KOPT-K1 (cell line): ENCODE measurements around the gene GSG1.

Experiments
- H3K27ac ChIP-seq: fragments of 200-600 bp; sonication (generic); 2 replicates; pipeline ENCODE4 v1.5.1; 2016; ENCODE audit warnings: antibody characterized with exemption, mild to moderate bottlenecking, low read depth, low read length; ENCODE audit not compliant: poor library complexity, severe bottlenecking
- H3K36me3 ChIP-seq: fragments of 200-600 bp; sonication (generic); 2 replicates; pipeline ENCODE4 v1.5.1; 2017; ENCODE audit warnings: antibody characterized with exemption, mild to moderate bottlenecking, low read length, moderate library complexity; ENCODE audit not compliant: insufficient read depth
- H3K9me3 ChIP-seq: fragments of 200-600 bp; sonication (generic); 2 replicates; pipeline ENCODE4 v1.5.1; 2017; ENCODE audit warnings: antibody characterized with exemption, low read length, mild to moderate bottlenecking; ENCODE audit not compliant: insufficient read depth, poor library complexity, severe bottlenecking

Gene GSG1

GRCh38 chr12:13102461-13103195 lies 839 bp downstream of the GSG1 start:
- no peaks in the 10 kb centered on the region for H3K36me3 ChIP-seq
- no peaks in the 10 kb centered on the region for H3K9me3 ChIP-seq
- H3K27ac ChIP-seq = no peak overlapping the region

GRCh38 chr12:13101821-13102375 lies 1.6 kb downstream of the GSG1 start:
- Histone ChIP-seq H3K36me3 (no peaks in the 10 kb centered on the region), H3K27ac (peak overlapping the region; percentile 44), H3K9me3 (no peaks in the 10 kb centered on the region)

DNA sequence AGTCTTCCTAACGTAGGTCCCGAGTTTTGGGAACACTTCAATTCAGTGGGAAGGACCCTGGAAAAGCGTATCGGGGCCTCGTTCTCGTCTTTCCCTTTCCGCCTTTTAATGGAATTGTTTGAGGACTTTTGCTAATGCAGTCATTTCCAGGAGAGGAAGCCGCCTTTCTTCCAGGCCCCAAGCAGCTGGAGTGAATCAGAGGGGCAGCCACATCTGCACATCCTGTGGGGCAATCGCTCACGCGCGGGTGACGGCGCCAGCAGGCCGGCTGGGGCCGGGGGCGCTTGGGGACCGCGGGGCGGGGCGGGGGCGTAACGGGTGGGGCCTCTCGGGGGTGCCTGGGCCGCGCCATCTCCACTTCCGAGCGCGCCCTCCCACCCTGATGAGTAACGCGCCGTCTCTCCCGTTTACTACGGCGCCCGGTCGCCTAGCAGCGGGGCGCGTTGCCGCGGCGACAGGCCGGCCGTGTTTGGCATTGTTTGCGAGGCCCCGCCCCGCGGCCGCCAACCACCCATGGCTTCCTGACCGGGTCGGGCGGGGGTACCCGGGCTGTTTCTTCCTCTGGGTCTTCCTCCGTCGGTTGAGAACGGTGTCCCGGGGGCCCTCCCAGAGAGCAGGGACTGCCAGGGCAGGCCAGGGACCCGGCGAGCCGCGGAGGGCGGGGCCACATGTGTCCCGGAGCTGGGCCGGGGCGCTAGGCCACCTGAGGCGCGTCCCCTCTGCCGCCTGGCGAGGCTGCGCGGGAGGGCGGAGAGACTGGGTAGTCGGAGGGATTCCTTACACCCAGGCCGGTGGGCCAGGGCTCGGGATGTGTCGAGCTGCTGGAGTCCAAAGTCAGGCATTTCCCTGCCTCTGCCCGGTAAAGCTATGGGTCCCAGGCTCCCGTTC lies 2.3 kb downstream of the GSG1 start:
- Histone ChIP-seq H3K9me3 (no peaks in the 10 kb centered on the region), H3K27ac (peak overlapping the region; percentile 44), H3K36me3 (no peaks in the 10 kb centered on the region)

GRCh38 chr12:13100605-13100881 lies 2.9 kb downstream of the GSG1 start:
- H3K36me3 ChIP-seq = no peaks in the 10 kb centered on the region
- no peaks in the 10 kb centered on the region for H3K9me3 ChIP-seq
- no peak overlapping the region for H3K27ac ChIP-seq

DNA sequence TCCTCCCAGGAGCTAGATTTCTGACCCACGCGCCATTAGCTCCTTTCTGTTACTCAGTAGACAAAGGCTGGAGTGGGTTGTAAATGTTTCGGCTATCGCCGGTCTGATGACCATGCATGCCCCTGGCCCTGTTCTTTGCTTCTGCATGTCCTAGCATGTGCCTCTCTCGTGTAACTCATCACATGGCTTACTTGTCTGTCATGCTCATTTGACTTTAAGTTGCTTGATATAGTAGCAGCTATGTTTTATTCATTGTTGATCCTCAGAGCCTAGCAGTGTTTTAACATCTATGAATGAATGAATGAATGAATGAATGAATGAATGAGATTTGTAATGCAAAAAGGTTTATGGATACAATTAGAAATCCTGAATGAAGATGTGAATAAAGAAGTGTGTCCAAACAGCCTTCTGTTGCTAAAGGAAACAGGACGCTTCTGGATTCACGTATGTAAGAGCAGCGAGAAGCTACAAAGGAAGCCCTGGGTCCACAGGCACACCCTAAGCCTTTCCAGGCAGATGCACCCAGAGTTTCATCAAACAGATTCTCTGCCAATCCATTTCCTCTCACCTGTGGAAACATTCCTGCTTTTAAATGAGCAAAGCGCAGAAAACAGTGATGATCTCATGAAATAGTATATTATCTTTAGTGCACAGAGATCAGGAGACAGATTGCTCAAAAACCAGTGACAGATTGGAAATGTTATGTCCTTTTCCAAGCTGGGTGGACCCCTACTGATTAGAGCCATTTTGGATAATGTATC lies 3.4 kb downstream of the GSG1 start:
- no peaks in the 10 kb centered on the region for H3K36me3 ChIP-seq
- H3K9me3 ChIP-seq = no peaks in the 10 kb centered on the region
- no peak overlapping the region for H3K27ac ChIP-seq

DNA sequence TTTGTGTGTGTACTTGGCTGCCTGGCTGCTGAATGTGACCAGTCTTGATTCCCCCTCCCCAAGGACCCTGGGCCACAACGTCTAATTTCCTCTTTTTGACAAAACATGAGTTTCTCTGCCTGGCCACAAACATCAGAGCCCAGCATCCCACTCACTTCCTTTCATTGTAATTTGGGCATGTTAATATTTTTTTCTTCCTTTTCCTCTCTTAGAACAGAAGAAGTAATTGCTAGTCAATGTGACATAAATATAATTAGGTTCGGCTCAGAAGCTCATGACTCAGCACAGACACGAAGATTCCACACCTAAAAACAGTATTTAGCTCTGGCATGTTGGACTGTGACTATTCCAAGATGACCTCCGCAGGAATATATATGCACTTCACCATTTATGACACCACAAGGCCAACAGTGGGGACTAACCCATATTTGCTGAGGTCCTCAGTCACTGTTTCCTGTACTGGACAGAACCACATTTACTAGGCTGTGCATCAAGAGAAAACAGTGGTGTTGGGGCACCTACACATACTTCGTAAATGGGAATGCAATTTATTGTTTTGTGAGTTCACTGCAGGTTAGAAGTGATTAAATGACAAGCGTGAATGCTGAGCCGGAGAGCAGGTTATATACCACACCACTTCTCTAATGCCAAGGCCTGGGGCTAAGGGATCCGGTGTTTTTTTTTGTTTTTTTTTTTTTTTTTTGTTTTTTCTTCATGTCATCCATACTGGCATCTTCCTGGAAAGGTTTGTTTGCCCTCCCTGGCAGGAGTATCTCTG lies 4.2 kb downstream of the GSG1 start:
- H3K9me3 ChIP-seq = no peaks in the 10 kb centered on the region
- no peak overlapping the region for H3K27ac ChIP-seq
- H3K36me3 ChIP-seq = no peaks in the 10 kb centered on the region

- H3K36me3 ChIP-seq = no peaks in the 10 kb centered on the region
- no peaks in the 10 kb centered on the region for H3K9me3 ChIP-seq
- H3K27ac ChIP-seq = no peak overlapping the region
These were observed 5.9 kb downstream of the GSG1 start for GRCh38 chr12:13097491-13098011.

DNA sequence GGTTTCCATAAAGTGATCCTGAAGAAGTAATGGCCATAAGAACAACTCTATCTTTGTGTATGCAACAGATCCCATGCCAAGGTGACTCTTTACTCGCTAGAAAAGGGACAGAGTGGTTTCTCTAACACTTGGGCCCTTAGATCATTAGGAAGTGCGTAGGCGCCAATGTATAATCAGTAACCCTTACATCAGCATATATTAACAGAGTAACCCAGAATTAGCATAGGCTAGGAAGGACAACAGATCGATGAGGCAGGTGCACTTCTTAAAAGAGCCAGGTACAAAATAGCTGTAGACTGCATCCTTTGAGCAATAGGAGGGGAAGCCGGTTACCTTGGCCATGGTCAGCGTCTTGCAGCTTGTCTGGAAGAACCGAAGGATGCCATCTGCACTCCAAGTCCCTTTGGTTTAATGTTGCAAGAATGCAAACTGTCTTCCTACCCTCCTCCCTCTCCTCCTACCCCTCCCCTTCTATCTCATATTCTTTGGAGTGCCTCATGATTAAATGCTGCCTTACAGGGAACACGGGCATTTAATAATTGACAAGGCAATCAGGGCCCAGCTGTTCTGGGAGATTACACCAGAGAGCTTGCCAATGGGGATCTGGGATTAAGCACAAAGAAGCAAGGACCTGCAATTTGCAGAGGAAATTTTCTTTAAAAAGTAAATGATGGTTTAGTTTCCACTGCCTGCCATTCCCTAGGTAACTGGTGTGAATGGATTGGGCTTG lies 8.0 kb downstream of the GSG1 start:
- Histone ChIP-seq H3K27ac (no peak overlapping the region), H3K9me3 (no peaks in the 10 kb centered on the region), H3K36me3 (no peaks in the 10 kb centered on the region)

- no peak overlapping the region for H3K27ac ChIP-seq
These were observed 9.1 kb downstream of the GSG1 start for GRCh38 chr12:13094367-13094766.

DNA sequence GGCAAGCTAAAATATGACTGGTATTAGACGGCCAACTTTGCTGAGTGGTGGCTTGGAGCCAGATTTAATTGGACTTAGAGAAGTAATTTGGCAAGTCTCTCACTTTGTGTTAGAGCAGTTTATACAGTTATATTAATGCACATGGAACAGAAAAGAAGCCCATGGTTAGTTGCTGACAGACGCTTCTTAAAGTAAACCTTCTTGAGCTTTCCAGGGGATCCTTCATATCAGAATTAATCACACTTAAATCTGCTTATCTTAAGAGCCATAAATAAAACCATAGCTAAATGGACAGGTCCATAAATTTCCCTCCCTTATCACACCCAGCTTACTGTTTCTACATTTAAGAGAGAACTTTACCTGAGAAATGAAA lies 9.6 kb downstream of the GSG1 start:
- Histone ChIP-seq H3K9me3 (no peaks in the 10 kb centered on the region), H3K27ac (no peak overlapping the region), H3K36me3 (no peaks in the 10 kb centered on the region)

More at GRCh38 chr12:13094367-13094766, 9.1 kb downstream of the GSG1 start:
- Histone ChIP-seq H3K36me3 (no peaks in the 10 kb centered on the region), H3K9me3 (no peaks in the 10 kb centered on the region)

GRCh38 chr12:13093191-13093847 lies 10.1 kb downstream of the GSG1 start:
- Histone ChIP-seq H3K9me3 (no peaks in the 10 kb centered on the region), H3K27ac (no peak overlapping the region), H3K36me3 (no peaks in the 10 kb centered on the region)

DNA sequence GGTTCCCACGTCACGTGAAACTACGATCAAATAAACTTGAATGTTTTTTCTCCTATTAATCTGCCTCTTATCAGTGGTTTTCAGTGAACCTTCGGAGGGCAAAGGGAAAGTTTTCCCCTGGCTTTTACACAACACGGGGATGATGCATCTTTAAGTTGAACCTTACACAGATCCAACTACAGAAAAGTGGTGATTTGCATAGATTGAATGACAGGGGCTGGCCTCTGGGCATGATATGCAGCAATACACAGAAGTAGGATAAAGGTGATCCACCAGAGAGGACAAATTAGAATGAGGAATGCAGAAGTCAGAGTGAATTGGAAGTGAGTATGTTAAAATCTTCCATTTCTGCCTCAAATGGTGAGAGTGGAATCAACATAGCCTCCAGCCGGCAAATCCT lies 11.6 kb downstream of the GSG1 start:
- H3K27ac ChIP-seq = no peak overlapping the region
- H3K36me3 ChIP-seq = no peaks in the 10 kb centered on the region
- no peaks in the 10 kb centered on the region for H3K9me3 ChIP-seq

DNA sequence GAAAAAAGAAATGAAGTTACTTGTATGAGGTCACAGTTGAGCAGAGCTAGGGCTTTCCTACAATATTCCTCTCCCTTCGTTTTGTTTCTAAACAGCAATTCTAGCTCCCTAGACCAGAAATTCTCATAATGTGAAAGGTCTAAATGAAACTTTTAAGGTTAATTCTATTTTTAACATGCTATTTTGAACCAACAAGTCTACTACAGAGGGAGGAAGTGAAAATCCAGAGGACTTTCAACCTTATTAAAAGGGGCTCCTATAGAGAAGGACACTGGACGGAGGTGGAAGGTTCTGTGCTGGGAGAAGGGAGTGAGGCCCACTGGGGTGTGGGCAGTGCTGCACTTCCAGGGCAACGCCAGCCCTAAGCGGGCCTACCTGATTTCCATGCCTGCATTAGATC lies 13.4 kb downstream of the GSG1 start:
- H3K36me3 ChIP-seq = no peaks in the 10 kb centered on the region
- no peak overlapping the region for H3K27ac ChIP-seq
- H3K9me3 ChIP-seq = no peaks in the 10 kb centered on the region
